WTC11 (cell line): ENCODE measurements around the gene CAMK2G. TPM values are rescaled to one million over a fixed set of nuclear protein-coding genes. Genes with fewer than 3 reads are reported as not detected.

ENCODE experiments used
- ATAC-seq: fragments of 200-7000 bp; cut with Tn5 transposase; 2 replicates; pipeline ENCODE4 v1.10.0; 2021; ENCODE audit warnings: mild to moderate bottlenecking, moderate library complexity
- CTCF ChIA-PET: fragments of 300-600 bp; sonication (Branson Sonifier 250); formaldehyde crosslinking; loops from one replicate; lab custom pipeline; 2021; ENCODE audit warnings: antibody characterized with exemption; lab: Charles Lee
- POLR2A ChIA-PET: fragments of 350-600 bp; sonication (Branson Sonifier 250); formaldehyde crosslinking; loops from one replicate; lab custom pipeline; 2021; ENCODE audit warnings: antibody characterized with exemption; lab: Charles Lee
- DNase-seq: peaks from one replicate; pipeline ENCODE4 v3.0.0; 2021; ENCODE audit warnings: low spot score
- H3K27ac Mint-ChIP-seq: 2 replicates; pipeline ENCODE4 v1.8.0; 2021; ENCODE audit warnings: mixed read lengths
- H3K27me3 Mint-ChIP-seq: 2 replicates; pipeline ENCODE4 v1.8.0; 2021; ENCODE audit warnings: low read depth, mild to moderate bottlenecking, moderate library complexity, mixed read lengths
- H3K36me3 Mint-ChIP-seq: 2 replicates; pipeline ENCODE4 v1.8.0; 2021; ENCODE audit warnings: mixed read lengths
- H3K4me1 Mint-ChIP-seq: 2 replicates; pipeline ENCODE4 v1.8.0; 2022; ENCODE audit warnings: mixed read lengths
- H3K4me3 Mint-ChIP-seq: 2 replicates; pipeline ENCODE4 v1.8.0; 2021; ENCODE audit warnings: mild to moderate bottlenecking, moderate library complexity, mixed read lengths
- H3K9me3 Mint-ChIP-seq: 2 replicates; pipeline ENCODE4 v1.8.0; 2021; ENCODE audit warnings: mixed read lengths
- EMX1 ChIP-seq: fragments of 250-450 bp; sonication (Bioruptor Pico); IDR thresholded peaks from 2 replicates; pipeline ENCODE4 v1.8.0; 2021; ENCODE audit warnings: mild to moderate bottlenecking
- GABPB1 ChIP-seq: sonication (generic); formaldehyde crosslinking; IDR thresholded peaks from 2 replicates; pipeline ENCODE4 v1.8.1; 2023; ENCODE audit warnings: mild to moderate bottlenecking, missing genetic modification reagents
- KAT7 ChIP-seq: sonication (generic); formaldehyde crosslinking; IDR thresholded peaks from 2 replicates; pipeline ENCODE4 v1.8.1; 2023; ENCODE audit warnings: missing genetic modification reagents, mild to moderate bottlenecking, borderline replicate concordance
- NFATC4 ChIP-seq: fragments of 250-450 bp; sonication (Bioruptor Pico); IDR thresholded peaks from 2 replicates; pipeline ENCODE4 v1.9.0; 2021; ENCODE audit warnings: mild to moderate bottlenecking
- NFYB ChIP-seq: sonication (generic); formaldehyde crosslinking; conservative IDR thresholded peaks from 2 replicates; pipeline ENCODE4 v1.8.0; 2022; ENCODE audit warnings: low read depth, missing genetic modification reagents
- SMAD4 ChIP-seq: sonication (generic); formaldehyde crosslinking; IDR thresholded peaks from 2 replicates; pipeline ENCODE4 v1.8.0; 2022; ENCODE audit warnings: mild to moderate bottlenecking, missing genetic modification reagents
- SOX15 ChIP-seq: fragments of 250-450 bp; sonication (Bioruptor Pico); IDR thresholded peaks from 2 replicates; pipeline ENCODE4 v1.9.0; 2021; ENCODE audit warnings: mild to moderate bottlenecking
- TEAD4 ChIP-seq: sonication (generic); formaldehyde crosslinking; IDR thresholded peaks from 2 replicates; pipeline ENCODE4 v1.8.0; 2022; ENCODE audit warnings: mild to moderate bottlenecking, missing genetic modification reagents
- ZNF219 ChIP-seq: sonication (generic); formaldehyde crosslinking; IDR thresholded peaks from 2 replicates; pipeline ENCODE4 v1.8.0; 2023; ENCODE audit warnings: missing genetic modification reagents, mild to moderate bottlenecking, borderline replicate concordance
- ZNF416 ChIP-seq: fragments of 250-450 bp; sonication (Bioruptor Pico); IDR thresholded peaks from 2 replicates; pipeline ENCODE4 v1.9.0; 2021; ENCODE audit warnings: mild to moderate bottlenecking, inconsistent platforms
- ZNF423 ChIP-seq: fragments of 250-450 bp; sonication (Bioruptor Pico); IDR thresholded peaks from 2 replicates; pipeline ENCODE4 v2.1.2; 2022; ENCODE audit warnings: mild to moderate bottlenecking, moderate library complexity
- total RNA-seq: library from RNA; stranded (reverse); gene quantifications from 3 replicates; pipeline ENCODE4 v1.2.3, GENCODE V29; 2021
- TF ChIP-seq, protein P1 (sequence below): fragments of 250-450 bp; sonication (Bioruptor Pico); IDR thresholded peaks from 2 replicates; pipeline ENCODE4 v1.9.0; 2021; ENCODE audit warnings: mild to moderate bottlenecking, borderline replicate concordance
- TF ChIP-seq, protein P2 (sequence below): fragments of 250-450 bp; sonication (Bioruptor Pico); IDR thresholded peaks from 2 replicates; pipeline ENCODE4 v1.9.0; 2021; ENCODE audit warnings: mild to moderate bottlenecking
- TF ChIP-seq, protein P3 (sequence below): sonication (generic); formaldehyde crosslinking; IDR thresholded peaks from 2 replicates; pipeline ENCODE4 v1.8.1; 2022; ENCODE audit warnings: mild to moderate bottlenecking, missing genetic modification reagents, moderate library complexity, borderline replicate concordance
- TF ChIP-seq, protein P4 (sequence below): fragments of 200-600 bp; IDR thresholded peaks from 2 replicates; pipeline ENCODE4 v1.8.0; 2022; ENCODE audit warnings: antibody characterized with exemption
- TF ChIP-seq, protein P5 (sequence below): sonication (generic); formaldehyde crosslinking; conservative IDR thresholded peaks from 2 replicates; pipeline ENCODE4 v1.8.1; 2023; ENCODE audit warnings: mild to moderate bottlenecking, low read depth, missing genetic modification reagents, moderate library complexity
- TF ChIP-seq, protein P6 (sequence below): sonication (generic); formaldehyde crosslinking; IDR thresholded peaks from 2 replicates; pipeline ENCODE4 v1.8.0; 2022; ENCODE audit warnings: mild to moderate bottlenecking, missing genetic modification reagents
- TF ChIP-seq, protein P7 (sequence below): sonication (generic); formaldehyde crosslinking; conservative IDR thresholded peaks from 2 replicates; pipeline ENCODE4 v1.8.1; 2022; ENCODE audit warnings: mild to moderate bottlenecking, missing genetic modification reagents

Gene CAMK2G
- total RNA-seq, 1 experiment from 2014 or later, result 34.9 TPM

DNA sequence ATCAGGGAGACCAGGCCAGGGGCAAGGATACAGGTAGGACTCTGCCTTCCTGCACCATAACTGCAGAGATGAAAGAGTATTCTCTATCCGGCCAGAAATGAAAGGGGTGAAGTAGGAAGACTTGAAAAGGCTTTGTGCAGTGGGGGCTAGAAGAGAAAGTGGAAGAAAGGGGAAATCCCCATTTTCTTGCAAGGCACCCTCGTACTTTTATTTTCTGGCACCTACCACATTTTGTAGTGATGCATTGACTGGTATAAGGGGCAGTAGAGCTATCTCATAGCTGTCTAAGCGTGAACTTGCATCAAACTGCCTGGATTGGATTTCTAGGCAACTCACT is 752 bp upstream of the CAMK2G start (continued):
- TF ChIP-seq, protein P1, sequence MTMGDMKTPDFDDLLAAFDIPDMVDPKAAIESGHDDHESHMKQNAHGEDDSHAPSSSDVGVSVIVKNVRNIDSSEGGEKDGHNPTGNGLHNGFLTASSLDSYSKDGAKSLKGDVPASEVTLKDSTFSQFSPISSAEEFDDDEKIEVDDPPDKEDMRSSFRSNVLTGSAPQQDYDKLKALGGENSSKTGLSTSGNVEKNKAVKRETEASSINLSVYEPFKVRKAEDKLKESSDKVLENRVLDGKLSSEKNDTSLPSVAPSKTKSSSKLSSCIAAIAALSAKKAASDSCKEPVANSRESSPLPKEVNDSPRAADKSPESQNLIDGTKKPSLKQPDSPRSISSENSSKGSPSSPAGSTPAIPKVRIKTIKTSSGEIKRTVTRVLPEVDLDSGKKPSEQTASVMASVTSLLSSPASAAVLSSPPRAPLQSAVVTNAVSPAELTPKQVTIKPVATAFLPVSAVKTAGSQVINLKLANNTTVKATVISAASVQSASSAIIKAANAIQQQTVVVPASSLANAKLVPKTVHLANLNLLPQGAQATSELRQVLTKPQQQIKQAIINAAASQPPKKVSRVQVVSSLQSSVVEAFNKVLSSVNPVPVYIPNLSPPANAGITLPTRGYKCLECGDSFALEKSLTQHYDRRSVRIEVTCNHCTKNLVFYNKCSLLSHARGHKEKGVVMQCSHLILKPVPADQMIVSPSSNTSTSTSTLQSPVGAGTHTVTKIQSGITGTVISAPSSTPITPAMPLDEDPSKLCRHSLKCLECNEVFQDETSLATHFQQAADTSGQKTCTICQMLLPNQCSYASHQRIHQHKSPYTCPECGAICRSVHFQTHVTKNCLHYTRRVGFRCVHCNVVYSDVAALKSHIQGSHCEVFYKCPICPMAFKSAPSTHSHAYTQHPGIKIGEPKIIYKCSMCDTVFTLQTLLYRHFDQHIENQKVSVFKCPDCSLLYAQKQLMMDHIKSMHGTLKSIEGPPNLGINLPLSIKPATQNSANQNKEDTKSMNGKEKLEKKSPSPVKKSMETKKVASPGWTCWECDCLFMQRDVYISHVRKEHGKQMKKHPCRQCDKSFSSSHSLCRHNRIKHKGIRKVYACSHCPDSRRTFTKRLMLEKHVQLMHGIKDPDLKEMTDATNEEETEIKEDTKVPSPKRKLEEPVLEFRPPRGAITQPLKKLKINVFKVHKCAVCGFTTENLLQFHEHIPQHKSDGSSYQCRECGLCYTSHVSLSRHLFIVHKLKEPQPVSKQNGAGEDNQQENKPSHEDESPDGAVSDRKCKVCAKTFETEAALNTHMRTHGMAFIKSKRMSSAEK (CRISPR knock-in tag), result no peak
- TF ChIP-seq ZNF423, result no peak
- no peak for TF ChIP-seq GABPB1 (CRISPR knock-in tag)
- TF ChIP-seq, protein P2, sequence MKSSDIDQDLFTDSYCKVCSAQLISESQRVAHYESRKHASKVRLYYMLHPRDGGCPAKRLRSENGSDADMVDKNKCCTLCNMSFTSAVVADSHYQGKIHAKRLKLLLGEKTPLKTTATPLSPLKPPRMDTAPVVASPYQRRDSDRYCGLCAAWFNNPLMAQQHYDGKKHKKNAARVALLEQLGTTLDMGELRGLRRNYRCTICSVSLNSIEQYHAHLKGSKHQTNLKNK (CRISPR knock-in tag), result no peak
- TF ChIP-seq EMX1 (CRISPR knock-in tag), result no peak
- TF ChIP-seq, all 79 proteins: peak for 0

DNA sequence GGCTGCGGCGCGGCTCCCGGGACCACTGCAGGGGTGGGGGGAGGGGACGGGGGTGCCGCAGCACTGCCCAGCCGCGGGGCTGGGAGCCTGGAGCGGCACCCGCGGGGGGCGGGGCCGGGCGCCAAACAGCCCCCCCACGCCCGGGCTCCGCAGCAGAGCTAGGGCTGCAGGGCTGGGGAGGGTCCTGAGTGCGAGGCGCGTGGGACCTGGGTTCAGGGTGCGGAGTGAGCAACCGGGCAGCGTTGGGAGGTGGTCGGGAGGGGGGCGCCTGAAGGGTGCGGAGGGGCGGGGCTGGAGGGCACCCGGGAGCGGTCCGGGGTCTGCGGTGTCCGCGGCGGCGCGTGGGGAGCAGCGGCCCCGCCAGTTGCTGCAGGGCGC is 528 bp downstream of the CAMK2G start:
- no peaks in the 10 kb centered on the region; the same call in 1 of the 2 replicates for H3K27me3 Mint-ChIP-seq
- H3K27ac Mint-ChIP-seq, result no peak overlapping the region
- TF ChIP-seq, protein P3, sequence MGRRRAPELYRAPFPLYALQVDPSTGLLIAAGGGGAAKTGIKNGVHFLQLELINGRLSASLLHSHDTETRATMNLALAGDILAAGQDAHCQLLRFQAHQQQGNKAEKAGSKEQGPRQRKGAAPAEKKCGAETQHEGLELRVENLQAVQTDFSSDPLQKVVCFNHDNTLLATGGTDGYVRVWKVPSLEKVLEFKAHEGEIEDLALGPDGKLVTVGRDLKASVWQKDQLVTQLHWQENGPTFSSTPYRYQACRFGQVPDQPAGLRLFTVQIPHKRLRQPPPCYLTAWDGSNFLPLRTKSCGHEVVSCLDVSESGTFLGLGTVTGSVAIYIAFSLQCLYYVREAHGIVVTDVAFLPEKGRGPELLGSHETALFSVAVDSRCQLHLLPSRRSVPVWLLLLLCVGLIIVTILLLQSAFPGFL (CRISPR knock-in tag), result no peak
- TF ChIP-seq ZNF219 (CRISPR knock-in tag) (no peak), ZNF416 (CRISPR knock-in tag) (no peak), NFATC4 (CRISPR knock-in tag) (no peak), TEAD4 (no peak), SOX15 (CRISPR knock-in tag) (no peak), NFYB (CRISPR knock-in tag) (no peak), SMAD4 (no peak), KAT7 (CRISPR knock-in tag) (no peak)
- TF ChIP-seq, protein P4, sequence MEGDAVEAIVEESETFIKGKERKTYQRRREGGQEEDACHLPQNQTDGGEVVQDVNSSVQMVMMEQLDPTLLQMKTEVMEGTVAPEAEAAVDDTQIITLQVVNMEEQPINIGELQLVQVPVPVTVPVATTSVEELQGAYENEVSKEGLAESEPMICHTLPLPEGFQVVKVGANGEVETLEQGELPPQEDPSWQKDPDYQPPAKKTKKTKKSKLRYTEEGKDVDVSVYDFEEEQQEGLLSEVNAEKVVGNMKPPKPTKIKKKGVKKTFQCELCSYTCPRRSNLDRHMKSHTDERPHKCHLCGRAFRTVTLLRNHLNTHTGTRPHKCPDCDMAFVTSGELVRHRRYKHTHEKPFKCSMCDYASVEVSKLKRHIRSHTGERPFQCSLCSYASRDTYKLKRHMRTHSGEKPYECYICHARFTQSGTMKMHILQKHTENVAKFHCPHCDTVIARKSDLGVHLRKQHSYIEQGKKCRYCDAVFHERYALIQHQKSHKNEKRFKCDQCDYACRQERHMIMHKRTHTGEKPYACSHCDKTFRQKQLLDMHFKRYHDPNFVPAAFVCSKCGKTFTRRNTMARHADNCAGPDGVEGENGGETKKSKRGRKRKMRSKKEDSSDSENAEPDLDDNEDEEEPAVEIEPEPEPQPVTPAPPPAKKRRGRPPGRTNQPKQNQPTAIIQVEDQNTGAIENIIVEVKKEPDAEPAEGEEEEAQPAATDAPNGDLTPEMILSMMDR, result no peak
- TF ChIP-seq, protein P5, sequence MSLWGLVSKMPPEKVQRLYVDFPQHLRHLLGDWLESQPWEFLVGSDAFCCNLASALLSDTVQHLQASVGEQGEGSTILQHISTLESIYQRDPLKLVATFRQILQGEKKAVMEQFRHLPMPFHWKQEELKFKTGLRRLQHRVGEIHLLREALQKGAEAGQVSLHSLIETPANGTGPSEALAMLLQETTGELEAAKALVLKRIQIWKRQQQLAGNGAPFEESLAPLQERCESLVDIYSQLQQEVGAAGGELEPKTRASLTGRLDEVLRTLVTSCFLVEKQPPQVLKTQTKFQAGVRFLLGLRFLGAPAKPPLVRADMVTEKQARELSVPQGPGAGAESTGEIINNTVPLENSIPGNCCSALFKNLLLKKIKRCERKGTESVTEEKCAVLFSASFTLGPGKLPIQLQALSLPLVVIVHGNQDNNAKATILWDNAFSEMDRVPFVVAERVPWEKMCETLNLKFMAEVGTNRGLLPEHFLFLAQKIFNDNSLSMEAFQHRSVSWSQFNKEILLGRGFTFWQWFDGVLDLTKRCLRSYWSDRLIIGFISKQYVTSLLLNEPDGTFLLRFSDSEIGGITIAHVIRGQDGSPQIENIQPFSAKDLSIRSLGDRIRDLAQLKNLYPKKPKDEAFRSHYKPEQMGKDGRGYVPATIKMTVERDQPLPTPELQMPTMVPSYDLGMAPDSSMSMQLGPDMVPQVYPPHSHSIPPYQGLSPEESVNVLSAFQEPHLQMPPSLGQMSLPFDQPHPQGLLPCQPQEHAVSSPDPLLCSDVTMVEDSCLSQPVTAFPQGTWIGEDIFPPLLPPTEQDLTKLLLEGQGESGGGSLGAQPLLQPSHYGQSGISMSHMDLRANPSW (CRISPR knock-in tag), result no peak
- TF ChIP-seq, protein P6, sequence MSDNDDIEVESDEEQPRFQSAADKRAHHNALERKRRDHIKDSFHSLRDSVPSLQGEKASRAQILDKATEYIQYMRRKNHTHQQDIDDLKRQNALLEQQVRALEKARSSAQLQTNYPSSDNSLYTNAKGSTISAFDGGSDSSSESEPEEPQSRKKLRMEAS (CRISPR knock-in tag), result no peak
- TF ChIP-seq, protein P7, sequence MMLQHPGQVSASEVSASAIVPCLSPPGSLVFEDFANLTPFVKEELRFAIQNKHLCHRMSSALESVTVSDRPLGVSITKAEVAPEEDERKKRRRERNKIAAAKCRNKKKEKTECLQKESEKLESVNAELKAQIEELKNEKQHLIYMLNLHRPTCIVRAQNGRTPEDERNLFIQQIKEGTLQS (CRISPR knock-in tag), result no peak
- peaks cover 30% of the 10 kb centered on the region for H3K4me1 Mint-ChIP-seq
- ChIA-PET CTCF (interaction anchor here (0.6 to 2.6 kb wide), 8 partner anchors 11 to 476 kb away, joined by 3 to 10 read pairs (median 4); no protein-coding TSS in a partner anchor), POLR2A (no interaction called here)
- peaks cover 17% of the 10 kb centered on the region for H3K36me3 Mint-ChIP-seq
- ATAC-seq, result peak; percentile 2; the same call in 1 of the 2 replicates
- DNase-seq, result no peak
- H3K4me3 Mint-ChIP-seq, result peak overlapping the region; percentile 39
- no peaks in the 10 kb centered on the region for H3K9me3 Mint-ChIP-seq
